Measurements from ENCODE around the gene HSD17B8. TPM values are rescaled to one million over a fixed set of nuclear protein-coding genes. Genes with fewer than 3 reads are reported as not detected.

HSD17B8 gene
- polyA plus RNA-seq, 4 donors = 30.9 to 46.1 (median 33.0) TPM

DNA sequence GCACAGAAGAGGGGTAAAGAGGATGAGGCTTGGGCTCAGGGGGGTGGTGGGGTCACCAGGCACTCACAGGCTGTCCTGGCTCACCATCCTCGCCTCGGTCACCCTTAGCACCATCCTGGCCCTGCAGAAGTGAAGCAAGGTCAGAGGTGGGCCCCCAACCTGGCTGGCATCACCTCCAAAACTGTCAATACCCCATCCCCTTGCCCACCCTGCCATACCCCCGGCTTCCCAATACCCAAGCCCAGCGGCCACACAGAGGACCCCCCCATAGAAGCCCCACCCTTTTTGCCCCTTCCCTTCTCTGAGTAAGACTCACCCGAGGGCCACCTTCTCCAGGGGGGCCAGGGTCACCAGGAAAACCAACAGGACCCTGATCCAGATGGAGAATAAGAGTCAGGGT is 35.8 kb upstream of the HSD17B8 start:
- FAIRE-seq (no peak), DNase-seq (no peak)
- Histone ChIP-seq H3K27ac (ENCODE audit: low read depth in 1 of 3, low read length in 2 of 3) (no peak overlapping the region), H3K4me3 (ENCODE audit: low read depth in 1 of 3, low read length in 3 of 3) (no peak overlapping the region), H3K36me3 (ENCODE audit: control insufficient read depth in 3 of 3, insufficient read depth in 2 of 3, low read depth in 1 of 3, low read length in 3 of 3) (no peaks in the 10 kb centered on the region), H3K9me3 (ENCODE audit: control insufficient read depth in 2 of 2, insufficient read depth in 1 of 2, low read depth in 1 of 2, low read length in 1 of 2) (no peaks in the 10 kb centered on the region), H3K4me1 (ENCODE audit: control insufficient read depth in 3 of 3, insufficient read depth in 2 of 3, low read depth in 1 of 3, low read length in 2 of 3) (peaks cover 0 to 13% (median 0%) of the 10 kb centered on the region in 3 donors), H3K27me3 (ENCODE audit: control insufficient read depth in 3 of 3, insufficient read depth in 3 of 3, low read length in 3 of 3) (peaks cover 0 to 2% (median 0%) of the 10 kb centered on the region in 3 donors)
- 55 to 78% (median 65%) methylated on average over 4 to 5 of the region's 5 CpGs for WGBS, 3 donors

DNA sequence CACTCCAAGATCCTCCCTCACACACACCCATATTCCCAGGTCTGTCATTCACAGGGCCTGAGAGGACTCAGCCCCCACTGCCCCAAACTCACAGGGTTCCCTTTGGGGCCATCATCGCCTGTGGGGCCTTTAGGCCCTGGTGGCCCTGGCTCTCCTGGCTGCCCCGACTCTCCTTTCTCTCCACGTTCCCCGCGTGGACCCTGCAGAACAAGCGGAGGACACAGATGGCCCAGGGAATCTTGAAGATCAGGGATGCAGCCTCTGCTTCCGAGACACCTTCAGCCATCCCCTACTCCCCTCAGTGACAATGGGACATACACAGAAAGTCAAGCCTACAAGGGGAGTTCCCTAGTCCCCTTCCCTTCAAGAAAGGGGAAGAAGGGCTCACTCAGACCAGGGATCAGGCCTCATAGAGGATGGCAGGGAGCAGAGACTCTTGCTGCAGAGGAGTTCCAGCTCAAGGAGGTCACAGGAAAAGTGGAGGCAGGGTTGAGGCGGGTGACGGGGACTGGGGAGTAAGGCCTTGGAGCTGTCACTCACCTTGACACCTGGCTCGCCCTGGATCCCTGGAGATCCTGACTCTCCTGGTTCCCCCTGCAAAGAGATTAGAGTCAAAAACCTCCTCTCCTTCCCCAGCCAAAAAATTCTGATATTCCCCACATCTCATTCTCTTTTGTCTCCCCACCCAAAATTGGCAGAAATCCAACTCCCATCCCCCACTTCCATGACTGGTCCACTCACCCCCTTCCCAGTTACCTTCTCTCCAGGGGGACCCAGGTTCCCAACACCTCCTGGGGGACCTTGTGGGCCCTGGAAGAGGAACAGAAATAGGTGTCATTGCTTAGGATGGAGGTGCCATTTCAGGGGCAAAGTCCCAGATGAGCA is 34.9 kb upstream of the HSD17B8 start:
- FAIRE-seq (no peak), DNase-seq (no peak)
- Histone ChIP-seq H3K9me3 (ENCODE audit: control insufficient read depth in 2 of 2, insufficient read depth in 1 of 2, low read depth in 1 of 2, low read length in 1 of 2) (no peaks in the 10 kb centered on the region), H3K27me3 (ENCODE audit: control insufficient read depth in 3 of 3, insufficient read depth in 3 of 3, low read length in 3 of 3) (peaks cover 0 to 2% (median 0%) of the 10 kb centered on the region in 3 donors), H3K36me3 (ENCODE audit: control insufficient read depth in 3 of 3, insufficient read depth in 2 of 3, low read depth in 1 of 3, low read length in 3 of 3) (peaks cover 0 to 2% (median 0%) of the 10 kb centered on the region in 3 donors), H3K4me1 (ENCODE audit: control insufficient read depth in 3 of 3, insufficient read depth in 2 of 3, low read depth in 1 of 3, low read length in 2 of 3) (peaks cover 0 to 18% (median 0%) of the 10 kb centered on the region in 3 donors), H3K4me3 (ENCODE audit: low read depth in 1 of 3, low read length in 3 of 3) (no peak overlapping the region), H3K27ac (ENCODE audit: low read depth in 1 of 3, low read length in 2 of 3) (no peak overlapping the region)
- WGBS, 3 donors = 86 to 93% (median 92%) methylated on average over 10 of the region's 10 CpGs

DNA sequence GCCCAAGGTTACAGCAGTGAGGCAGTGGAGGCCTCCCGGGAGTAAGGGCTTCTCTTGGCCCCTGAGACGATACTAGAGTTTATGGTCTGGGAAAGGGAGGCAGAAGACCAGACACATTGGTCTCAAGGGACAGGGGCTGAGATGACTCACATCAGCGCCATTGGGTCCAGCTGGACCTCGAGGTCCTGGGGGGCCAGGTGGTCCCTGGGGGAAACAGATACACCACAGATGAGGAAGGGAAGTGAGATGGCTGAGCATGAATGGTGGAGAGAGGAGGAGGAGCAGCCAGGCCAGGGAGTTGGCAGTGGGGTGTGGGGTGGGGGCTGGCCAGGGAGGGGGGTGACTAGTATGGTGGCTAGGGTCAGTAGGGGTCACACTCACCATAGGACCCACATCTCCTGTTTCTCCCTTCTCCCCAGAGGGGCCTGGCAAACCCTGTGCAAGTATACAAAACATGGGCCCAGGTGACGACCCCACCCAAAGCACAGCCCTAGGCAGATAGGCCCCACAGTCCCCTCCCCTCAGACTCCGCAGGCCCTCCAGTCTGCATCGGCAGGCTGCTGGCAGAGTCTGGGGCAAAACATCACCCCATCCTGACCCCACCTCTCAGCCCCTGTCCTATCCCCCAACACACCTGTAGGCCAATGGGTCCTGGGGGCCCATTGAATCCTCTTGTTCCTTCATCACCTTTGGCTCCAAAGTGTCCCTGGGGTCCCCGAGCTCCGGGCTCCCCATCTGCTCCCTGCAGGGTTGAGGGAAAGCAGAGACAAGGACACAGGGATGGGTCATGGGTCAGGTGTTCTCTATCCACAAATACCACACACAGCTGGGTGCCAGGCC is 34.1 kb upstream of the HSD17B8 start:
- WGBS, 3 donors = 67 to 77% (median 74%) methylated on average over 7 to 9 of the region's 9 CpGs
- H3K36me3 ChIP-seq (ENCODE audit: control insufficient read depth in 3 of 3, insufficient read depth in 2 of 3, low read depth in 1 of 3, low read length in 3 of 3) = peaks cover 0 to 2% (median 0%) of the 10 kb centered on the region in 3 donors
- no peak overlapping the region for H3K27ac ChIP-seq (ENCODE audit: low read depth in 1 of 3, low read length in 2 of 3)
- no peaks in the 10 kb centered on the region for H3K9me3 ChIP-seq (ENCODE audit: control insufficient read depth in 2 of 2, insufficient read depth in 1 of 2, low read depth in 1 of 2, low read length in 1 of 2)
- peaks cover 0 to 18% (median 0%) of the 10 kb centered on the region in 3 donors for H3K4me1 ChIP-seq (ENCODE audit: control insufficient read depth in 3 of 3, insufficient read depth in 2 of 3, low read depth in 1 of 3, low read length in 2 of 3)
- FAIRE-seq (no peak), DNase-seq (peak in 1 of 2 donors; percentile 41)
- no peak overlapping the region for H3K4me3 ChIP-seq (ENCODE audit: low read depth in 1 of 3, low read length in 3 of 3)
- H3K27me3 ChIP-seq (ENCODE audit: control insufficient read depth in 3 of 3, insufficient read depth in 3 of 3, low read length in 3 of 3) = no peaks in the 10 kb centered on the region

DNA sequence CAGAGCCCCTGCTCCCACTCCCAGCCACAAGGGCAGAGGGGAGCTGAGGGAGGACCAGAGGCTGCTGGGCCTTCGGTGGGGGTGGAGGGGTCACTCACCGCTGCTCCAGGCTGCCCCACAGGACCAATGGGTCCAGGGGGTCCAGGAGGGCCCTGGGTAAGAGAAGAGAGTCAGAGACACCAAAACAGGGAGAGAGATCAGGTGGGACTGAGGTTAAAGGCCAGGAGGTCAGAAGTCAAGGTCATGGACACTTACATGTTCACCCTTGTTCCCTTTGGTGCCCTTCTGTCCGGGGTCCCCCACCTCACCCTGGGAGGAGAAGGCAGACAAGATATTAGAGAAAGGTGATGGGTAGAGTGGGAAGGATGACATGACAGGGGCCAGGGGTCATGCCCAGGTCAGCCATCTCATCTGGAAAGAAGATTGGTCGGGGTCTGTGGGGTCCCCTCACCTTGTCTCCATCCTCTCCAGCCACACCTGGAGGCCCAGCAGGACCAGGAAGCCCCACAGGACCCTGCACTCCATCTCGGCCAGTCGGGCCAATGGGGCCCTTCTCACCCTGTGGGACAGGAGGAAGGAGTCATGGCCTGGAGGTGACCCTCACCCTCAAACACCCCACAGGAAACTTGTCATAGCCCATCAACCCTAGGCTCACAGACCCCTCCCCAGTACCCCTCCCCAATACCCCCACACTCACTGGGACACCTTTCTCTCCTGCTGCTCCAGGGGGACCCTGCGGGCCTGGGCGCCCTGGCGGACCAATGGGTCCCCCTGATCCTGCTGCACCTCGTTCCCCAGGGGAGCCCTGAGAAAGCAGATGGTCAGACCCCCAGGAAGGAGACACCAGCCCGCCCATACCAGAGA is 33.2 kb upstream of the HSD17B8 start:
- H3K27ac ChIP-seq (ENCODE audit: low read depth in 1 of 3, low read length in 2 of 3) = no peak overlapping the region
- peaks cover 0 to 18% (median 0%) of the 10 kb centered on the region in 3 donors for H3K4me1 ChIP-seq (ENCODE audit: control insufficient read depth in 3 of 3, insufficient read depth in 2 of 3, low read depth in 1 of 3, low read length in 2 of 3)
- H3K9me3 ChIP-seq (ENCODE audit: control insufficient read depth in 2 of 2, insufficient read depth in 1 of 2, low read depth in 1 of 2, low read length in 1 of 2) = no peaks in the 10 kb centered on the region
- WGBS, 3 donors = 75 to 82% (median 80%) methylated on average over 10 to 11 of the region's 11 CpGs
- H3K4me3 ChIP-seq (ENCODE audit: low read depth in 1 of 3, low read length in 3 of 3) = no peak overlapping the region
- FAIRE-seq (no peak), DNase-seq (no peak)
- H3K27me3 ChIP-seq (ENCODE audit: control insufficient read depth in 3 of 3, insufficient read depth in 3 of 3, low read length in 3 of 3) = no peaks in the 10 kb centered on the region
- peaks cover 0 to 2% (median 0%) of the 10 kb centered on the region in 3 donors for H3K36me3 ChIP-seq (ENCODE audit: control insufficient read depth in 3 of 3, insufficient read depth in 2 of 3, low read depth in 1 of 3, low read length in 3 of 3)

DNA sequence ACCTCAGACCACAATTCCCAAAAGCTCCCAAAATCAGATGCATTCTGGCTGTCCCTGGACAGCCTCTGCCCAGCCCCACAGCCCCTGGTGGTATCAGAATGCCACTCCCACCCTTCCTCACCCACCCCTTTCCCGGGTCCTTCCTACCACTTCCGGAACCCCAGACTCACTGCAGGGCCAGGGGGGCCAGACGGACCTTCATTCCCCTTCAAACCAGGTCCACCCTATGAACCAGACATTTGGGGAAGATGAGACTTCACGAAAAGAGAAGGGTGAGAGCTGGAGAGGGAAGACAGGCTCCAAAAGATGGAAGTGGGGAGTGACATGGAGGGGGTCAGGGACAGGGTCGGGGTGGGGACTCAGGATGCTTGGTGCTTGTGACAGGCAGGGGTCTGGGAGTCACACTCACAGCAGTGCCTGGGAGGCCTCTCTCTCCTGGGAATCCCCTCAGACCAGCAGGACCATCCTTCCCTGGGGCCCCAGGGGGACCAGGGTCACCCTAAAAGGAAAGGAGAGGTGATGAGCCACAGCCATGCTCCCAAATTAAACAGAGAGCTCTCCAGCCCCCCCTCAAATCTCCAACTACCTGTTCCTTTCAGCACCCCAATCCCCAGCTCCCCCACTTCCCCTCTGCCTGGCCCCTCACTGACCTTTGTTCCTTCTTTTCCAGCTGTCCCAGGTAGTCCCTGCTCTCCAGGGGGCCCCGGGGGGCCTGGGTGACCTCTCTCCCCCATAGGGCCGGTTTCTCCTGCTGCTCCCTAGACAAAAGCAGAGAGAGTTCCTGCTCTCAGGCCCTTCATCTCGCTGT is 32.4 kb upstream of the HSD17B8 start:
- Histone ChIP-seq H3K9me3 (ENCODE audit: control insufficient read depth in 2 of 2, insufficient read depth in 1 of 2, low read depth in 1 of 2, low read length in 1 of 2) (no peaks in the 10 kb centered on the region), H3K4me3 (ENCODE audit: low read depth in 1 of 3, low read length in 3 of 3) (no peak overlapping the region), H3K27me3 (ENCODE audit: control insufficient read depth in 3 of 3, insufficient read depth in 3 of 3, low read length in 3 of 3) (no peaks in the 10 kb centered on the region), H3K36me3 (ENCODE audit: control insufficient read depth in 3 of 3, insufficient read depth in 2 of 3, low read depth in 1 of 3, low read length in 3 of 3) (peaks cover 0 to 2% (median 0%) of the 10 kb centered on the region in 3 donors), H3K27ac (ENCODE audit: low read depth in 1 of 3, low read length in 2 of 3) (no peak overlapping the region), H3K4me1 (ENCODE audit: control insufficient read depth in 3 of 3, insufficient read depth in 2 of 3, low read depth in 1 of 3, low read length in 2 of 3) (peaks cover 0 to 18% (median 0%) of the 10 kb centered on the region in 3 donors)
- WGBS, 3 donors = 45 to 62% (median 47%) methylated on average over 8 of the region's 8 CpGs
- DNase-seq (peak in 1 of 2 donors; percentile 55), FAIRE-seq (no peak)

DNA sequence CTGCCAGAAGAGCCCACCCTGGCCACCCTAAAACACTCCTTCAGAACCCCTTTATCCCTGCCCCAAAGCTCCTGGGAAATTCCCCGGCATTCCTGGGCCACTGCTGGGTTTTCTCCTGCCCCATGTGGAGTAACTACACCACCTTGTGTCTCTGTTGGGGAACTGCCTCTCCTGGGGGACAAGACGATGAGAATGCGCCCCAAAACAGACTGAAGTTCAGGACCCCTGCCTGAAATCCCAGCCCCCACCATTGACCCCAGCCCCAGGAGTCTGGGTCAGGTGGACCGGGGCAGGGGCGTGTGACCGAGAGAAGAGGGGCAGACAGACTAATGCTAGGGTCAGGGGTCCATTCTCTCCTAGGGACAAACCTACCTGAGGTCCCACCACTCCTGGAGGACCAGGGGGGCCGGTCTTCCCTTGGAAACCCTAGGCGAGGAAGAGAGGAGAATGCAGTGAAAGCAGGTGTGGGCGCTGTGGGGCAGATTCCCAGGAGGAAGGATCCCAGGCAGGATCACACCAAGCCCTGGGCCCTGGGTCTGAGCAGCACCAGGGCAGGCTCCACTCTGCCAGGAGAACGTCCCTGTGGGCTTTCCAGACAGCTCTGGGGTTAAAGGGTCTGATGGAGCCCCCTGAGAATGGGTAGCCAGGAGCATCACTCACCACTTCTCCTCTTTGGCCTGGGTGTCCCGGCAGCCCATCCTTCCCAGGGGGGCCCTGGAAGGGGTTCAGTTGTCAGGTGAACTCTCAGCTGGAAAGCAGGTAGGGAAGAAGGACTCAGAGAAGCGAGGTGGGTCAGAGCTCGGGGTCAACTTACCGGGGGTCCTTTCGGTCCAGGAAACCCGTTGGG is 31.5 kb upstream of the HSD17B8 start:
- Histone ChIP-seq H3K27ac (ENCODE audit: low read depth in 1 of 3, low read length in 2 of 3) (no peak overlapping the region), H3K27me3 (ENCODE audit: control insufficient read depth in 3 of 3, insufficient read depth in 3 of 3, low read length in 3 of 3) (no peaks in the 10 kb centered on the region), H3K4me3 (ENCODE audit: low read depth in 1 of 3, low read length in 3 of 3) (no peak overlapping the region), H3K36me3 (ENCODE audit: control insufficient read depth in 3 of 3, insufficient read depth in 2 of 3, low read depth in 1 of 3, low read length in 3 of 3) (peaks cover 0 to 2% (median 0%) of the 10 kb centered on the region in 3 donors), H3K4me1 (ENCODE audit: control insufficient read depth in 3 of 3, insufficient read depth in 2 of 3, low read depth in 1 of 3, low read length in 2 of 3) (peaks cover 0 to 18% (median 0%) of the 10 kb centered on the region in 3 donors), H3K9me3 (ENCODE audit: control insufficient read depth in 2 of 2, insufficient read depth in 1 of 2, low read depth in 1 of 2, low read length in 1 of 2) (no peaks in the 10 kb centered on the region)
- WGBS, 3 donors = 26 to 50% (median 28%) methylated on average over 16 of the region's 16 CpGs
- no peak for FAIRE-seq
- DNase-seq = peak; percentile 42 to 62
